ENCODE results near the gene RAD23A.
A peak's percentile ranks its signal among the peaks of the same experiment; 100 is the strongest.

The RAD23A gene

GRCh38 chr19:12986726-12987125, 41.1 kb downstream of the RAD23A start:
- no peak for DNase-seq

GRCh38 chr19:12987190-12987589, 41.5 kb downstream of the RAD23A start:
- DNase-seq: no peak

GRCh38 chr19:12987781-12988180, 42.1 kb downstream of the RAD23A start:
- no peak for DNase-seq

GRCh38 chr19:12990431-12990830, 44.8 kb downstream of the RAD23A start:
- no peak for DNase-seq

GRCh38 chr19:12990853-12991252, 45.2 kb downstream of the RAD23A start:
- no peak for DNase-seq

GRCh38 chr19:12991296-12991695, 45.6 kb downstream of the RAD23A start:
- no peak for DNase-seq

GRCh38 chr19:12992729-12993128, 47.1 kb downstream of the RAD23A start:
- DNase-seq: no peak

GRCh38 chr19:12993562-12993961, 47.9 kb downstream of the RAD23A start:
- no peak for DNase-seq

GRCh38 chr19:12994701-12995595, 49.3 kb downstream of the RAD23A start, which contains the start of gene NFIX:
TSS of gene NFIX (plus strand) at chr19:12995475. CDS start at chr19:12995838, 363 bp downstream.
- DNase-seq: peak; percentile 63

- DNase-seq: no peak
These were observed 50.1 kb downstream of the RAD23A start for GRCh38 chr19:12995596-12996405.

GRCh38 chr19:12996406-12997094, 50.9 kb downstream of the RAD23A start:
- DNase-seq: no peak

GRCh38 chr19:12997179-12997966, 51.7 kb downstream of the RAD23A start:
- DNase-seq: no peak

- DNase-seq: no peak
These were observed 52.6 kb downstream of the RAD23A start for GRCh38 chr19:12997967-12998940.

- no peak for DNase-seq
These were observed 55.5 kb downstream of the RAD23A start for GRCh38 chr19:13001166-13001501.

GRCh38 chr19:13001502-13002165, 56.0 kb downstream of the RAD23A start:
- no peak for DNase-seq

- DNase-seq: no peak
These were observed 56.7 kb downstream of the RAD23A start for GRCh38 chr19:13002166-13002898.

- no peak for DNase-seq
These were observed 57.4 kb downstream of the RAD23A start for GRCh38 chr19:13003081-13003480.

All from activated T-cell treated with anti-CD3 and anti-CD28 coated beads for 4 hours (primary cell).